ENCODE measurements around the gene UBTD1.

UBTD1 gene

DNA sequence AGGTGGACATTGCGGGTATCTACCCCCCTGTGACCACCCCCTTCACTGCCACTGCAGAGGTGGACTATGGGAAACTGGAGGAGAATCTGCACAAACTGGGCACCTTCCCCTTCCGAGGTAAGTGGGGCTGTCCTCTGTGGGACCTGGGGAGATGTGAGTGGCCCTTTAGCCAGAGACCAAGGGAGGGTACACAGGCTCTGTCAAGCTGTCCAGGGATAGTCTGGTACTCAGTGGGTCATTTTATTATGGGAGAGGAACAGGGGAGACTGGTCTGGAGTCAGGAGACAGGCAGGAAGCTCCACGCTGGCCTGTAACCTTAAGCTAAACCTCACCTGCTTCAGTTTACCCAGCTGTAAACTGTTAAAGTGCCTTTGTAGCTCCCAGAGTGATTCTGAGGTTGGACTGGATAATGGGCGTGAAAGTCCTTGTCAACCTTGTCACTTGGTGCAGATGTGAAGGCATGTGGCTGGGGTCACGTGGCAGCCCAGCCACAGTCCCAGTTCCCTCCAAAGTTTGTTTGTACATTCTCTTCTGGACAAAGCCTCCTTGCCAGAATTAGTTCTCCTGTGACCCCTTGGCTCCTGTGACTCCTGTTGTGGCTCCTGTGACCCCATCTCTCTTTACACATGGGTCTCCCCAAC is 86.2 kb downstream of the UBTD1 start:
- no peak for DNase-seq (ENCODE audit: low read depth)

DNA sequence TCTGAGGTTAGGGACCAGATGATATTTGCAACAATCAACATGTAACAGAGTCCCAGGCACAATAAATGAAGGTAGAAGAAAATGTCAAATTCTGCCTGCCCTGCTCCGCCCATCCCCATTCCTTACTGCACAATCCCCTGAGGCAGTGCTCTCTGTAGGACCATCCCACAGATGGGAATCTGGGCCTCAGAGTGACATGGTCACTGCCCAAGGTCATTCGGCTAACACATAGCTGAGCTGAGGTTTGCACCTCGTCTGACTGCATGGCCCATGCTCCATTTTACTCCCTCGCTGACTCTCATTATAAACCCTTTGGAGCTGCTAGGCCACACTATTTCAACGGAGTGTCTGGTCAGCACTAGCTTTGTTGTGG is 86.7 kb downstream of the UBTD1 start:
- no peak for DNase-seq (ENCODE audit: low read depth)

DNA sequence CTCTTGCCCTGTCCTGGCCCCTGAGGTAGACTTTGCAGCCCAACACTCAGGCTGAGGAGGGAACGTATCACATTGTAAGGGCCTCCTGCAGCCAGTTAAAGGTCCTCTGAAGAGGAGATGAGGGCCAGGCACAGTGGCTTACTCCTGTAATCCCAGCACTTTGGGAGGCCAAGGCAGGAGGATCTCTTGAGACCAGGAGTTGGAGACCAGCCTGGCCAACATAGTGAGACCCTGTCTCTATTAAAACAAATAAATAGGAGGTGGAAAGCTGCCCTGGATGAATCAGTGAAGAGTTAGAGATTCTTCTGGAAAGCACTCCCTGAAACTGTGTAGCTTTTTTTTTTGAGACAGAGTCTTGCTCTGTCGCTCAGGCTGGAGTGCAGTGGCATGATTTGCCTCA is 88.5 kb downstream of the UBTD1 start:
- DNase-seq (ENCODE audit: low read depth), result no peak

DNA sequence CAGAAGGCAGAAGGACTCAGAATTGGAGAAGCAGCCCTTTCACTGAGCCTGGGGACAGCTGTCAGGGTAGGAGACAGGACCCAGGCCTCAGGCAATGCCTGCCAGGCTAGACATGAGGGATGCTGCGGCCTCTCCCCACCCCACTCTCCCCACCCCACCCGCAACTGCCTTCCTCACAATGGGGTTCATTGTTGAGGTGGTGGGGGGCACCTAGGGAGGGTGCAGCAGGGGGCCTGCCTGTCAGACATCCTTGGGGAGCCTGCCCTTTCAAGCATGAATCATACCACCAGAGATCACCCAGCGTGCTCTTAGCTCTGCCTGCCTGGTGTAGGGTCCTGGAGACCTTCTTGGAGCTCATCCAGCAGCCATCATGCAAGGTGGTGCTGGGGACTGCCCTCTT is 90.8 kb downstream of the UBTD1 start, which contains the start of gene C10orf62:
TSS of gene C10orf62 (plus strand) at position 243 of the 400 bp plus-strand sequence. CDS start 177 bp downstream, outside the sequence.
- DNase-seq (ENCODE audit: low read depth), result no peak

DNA sequence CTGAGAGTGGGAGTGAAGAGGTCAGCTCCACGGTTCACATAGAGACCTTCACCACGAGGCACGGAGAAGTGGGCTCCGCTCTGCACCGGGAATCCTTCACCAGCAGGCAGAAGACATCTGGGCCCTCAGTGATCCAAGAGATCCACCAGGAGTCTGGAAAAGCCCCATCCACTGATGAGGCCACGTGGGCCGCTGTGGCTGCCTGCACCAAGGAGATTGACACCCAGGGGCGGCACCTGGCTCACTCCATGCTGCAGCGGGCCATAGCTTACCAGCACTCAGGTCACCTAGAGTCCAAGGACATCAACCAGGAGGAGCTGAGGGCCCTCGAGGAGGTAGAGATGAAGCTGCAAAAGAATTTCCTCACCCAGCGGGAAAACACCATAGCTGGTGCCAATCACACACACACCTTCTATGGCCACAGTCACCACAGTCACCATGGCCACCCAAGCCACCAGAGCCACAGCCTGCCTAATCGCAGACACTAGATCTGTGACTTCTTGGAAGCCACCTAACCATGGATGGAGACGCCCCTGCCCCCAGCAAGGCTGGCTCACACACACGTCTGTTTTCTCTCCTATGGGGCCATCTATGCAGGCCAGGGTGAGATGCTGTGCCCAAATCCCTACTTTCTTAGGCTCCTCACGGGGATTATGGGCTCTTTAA is 91.5 kb downstream of the UBTD1 start:
- no peak for DNase-seq (ENCODE audit: low read depth)

DNA sequence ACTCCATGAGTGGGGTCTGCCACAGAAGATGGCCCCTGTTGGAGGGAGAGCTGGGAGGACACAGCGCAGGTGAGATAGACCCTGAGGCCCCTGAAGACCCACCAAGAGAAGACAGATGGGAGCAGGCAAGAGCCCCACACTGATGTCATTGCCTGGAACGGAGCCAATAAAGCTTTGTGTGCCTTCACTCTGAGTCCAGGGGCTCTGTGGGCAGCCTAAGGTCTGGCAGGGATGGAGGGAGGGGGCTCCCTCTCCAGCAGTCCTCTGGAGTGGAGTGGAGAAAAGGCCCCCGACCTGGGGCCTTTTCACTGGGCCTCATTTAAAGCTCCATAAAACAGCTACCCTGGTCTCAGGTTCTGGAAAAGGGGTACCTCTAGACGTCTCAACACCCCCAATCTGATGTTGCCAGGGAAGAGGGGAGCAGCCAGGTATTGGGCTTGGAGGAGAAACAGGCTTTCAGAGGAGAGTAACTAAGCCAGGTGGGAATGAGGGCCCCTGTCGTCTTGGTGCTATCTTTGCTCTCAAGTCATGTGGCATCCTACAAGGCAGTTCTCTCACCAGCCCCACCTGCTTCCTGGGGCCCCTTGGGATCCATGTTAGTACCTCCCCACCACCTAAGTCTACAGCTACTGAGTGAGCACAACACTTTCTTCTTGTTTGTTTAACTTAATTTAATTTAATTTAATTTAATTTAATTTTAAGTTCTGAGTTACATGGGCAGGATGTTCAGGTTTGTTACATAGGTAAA is 92.2 kb downstream of the UBTD1 start:
- DNase-seq (ENCODE audit: low read depth), result no peak

DNA sequence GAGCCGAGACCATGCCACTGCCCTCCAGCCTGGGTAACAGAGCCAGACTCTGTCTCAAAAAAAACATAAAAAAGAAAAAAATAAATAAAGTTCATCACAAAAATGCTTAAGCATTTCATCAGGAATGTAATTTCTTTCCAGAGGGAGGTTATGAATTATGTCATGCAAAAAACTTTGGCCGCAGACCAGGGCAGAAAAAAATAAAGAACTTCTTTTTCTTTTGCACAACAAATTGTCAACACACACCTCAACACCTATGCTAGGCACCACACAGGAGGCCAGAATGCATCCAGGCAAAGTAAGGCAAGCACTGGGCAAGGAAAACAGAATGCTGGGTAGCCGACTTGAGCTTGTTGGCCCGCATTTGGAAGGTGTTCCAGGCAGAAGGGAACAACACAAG is 94.7 kb downstream of the UBTD1 start:
- peak; percentile 52 for DNase-seq (ENCODE audit: low read depth)

DNA sequence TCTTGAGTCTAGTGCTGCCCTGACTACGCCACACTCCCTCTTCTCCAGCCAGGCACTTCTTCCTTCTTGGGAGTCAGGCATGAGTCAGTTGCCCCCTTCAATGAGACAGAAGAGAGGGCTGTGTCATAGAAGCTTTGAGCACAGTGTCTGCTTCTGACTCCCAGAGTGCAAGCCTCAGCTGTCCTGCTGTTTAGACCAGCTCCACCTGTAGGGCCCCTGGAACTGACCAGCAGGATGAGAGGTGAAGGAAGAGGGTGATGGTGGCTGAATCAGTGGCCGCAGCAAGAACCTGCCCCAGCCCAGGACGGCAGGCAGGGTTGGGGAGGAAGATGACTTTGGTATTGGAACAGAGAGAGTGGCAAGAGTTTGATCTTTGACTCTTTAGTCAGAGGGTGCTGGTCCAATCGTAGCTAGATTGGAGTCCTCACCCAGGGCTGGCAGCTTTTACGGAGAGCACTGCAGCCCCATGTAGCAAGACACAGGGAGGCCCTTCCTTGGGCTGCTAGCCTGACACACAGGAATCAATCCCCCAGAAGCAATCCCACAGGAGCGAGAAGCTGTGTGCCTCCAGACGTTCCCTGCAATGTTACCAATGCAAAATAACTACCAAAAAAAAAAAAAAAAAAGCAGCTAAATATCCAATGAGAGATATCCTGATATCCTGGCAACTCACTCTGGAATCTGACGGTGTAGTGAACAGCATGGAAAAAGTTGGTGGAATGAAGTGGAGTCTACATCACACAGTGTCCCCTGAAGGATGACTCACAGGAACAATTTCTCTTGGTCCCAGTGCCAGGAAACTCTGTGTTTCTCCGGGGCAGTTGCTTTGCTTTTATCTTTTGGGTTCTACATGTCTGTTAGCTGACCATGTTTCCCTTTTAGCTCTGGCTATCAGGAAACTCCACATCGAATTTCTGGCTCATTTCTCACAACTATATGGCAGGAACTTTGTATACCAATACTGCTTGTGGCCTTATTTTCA is 97.7 kb downstream of the UBTD1 start:
- DNase-seq (ENCODE audit: low read depth), result peak; percentile 75

DNA sequence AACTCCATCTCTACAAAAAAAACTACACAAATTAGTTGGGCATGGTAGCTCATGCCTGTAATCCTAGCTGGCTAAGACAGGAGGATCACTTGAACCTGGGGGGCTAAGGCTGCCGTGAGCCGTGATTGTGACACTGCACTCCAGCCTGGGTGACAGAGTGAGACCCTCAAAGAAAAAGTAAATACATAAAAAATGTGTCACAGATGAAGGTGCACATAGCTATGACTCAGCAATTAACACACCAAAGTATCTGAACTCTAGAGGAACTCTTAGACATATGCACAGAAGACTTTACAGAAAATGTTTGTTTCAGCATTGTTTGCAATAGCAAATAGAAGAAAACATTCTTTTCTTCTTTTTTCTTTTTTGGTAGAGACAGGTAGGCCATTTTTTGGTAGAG is 99.1 kb downstream of the UBTD1 start:
- no peak for DNase-seq (ENCODE audit: low read depth)

DNA sequence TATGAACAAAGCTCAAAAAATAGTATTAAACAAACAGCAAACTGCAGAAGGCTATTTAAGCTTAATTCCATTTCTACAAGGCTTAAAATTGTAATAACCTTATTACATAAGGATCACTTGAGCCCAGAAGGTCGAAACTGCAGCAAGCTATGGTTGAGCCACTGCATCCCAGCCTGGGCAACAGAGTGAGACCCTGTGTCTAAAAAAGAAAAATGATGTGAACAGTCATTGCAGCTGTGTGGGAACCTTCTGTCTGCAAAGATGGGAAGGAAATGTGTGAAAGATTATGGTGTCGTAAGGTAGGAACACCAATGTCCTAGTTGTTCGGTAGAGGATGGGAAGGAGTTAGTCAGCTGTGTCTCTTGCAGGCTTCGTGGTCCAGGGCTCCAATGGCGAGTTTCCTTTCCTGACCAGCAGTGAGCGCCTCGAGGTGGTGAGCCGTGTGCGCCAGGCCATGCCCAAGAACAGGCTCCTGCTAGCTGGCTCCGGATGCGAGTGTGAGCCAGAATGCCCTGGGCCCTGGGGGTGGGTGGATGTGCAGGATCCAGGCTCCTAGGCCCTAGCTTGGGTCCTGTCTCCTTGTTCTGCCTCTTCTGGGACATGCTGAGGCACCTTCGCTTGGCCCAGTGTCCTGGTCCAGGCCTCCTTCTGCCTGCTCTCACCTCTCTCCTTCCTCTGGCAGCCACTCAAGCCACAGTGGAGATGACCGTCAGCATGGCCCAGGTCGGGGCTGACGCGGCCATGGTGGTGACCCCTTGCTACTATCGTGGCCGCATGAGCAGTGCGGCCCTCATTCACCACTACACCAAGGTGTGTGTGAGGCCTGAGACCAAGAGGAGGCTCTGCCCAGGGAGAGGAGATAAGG is 99.9 kb downstream of the UBTD1 start:
- no peak for DNase-seq (ENCODE audit: low read depth)

DNA sequence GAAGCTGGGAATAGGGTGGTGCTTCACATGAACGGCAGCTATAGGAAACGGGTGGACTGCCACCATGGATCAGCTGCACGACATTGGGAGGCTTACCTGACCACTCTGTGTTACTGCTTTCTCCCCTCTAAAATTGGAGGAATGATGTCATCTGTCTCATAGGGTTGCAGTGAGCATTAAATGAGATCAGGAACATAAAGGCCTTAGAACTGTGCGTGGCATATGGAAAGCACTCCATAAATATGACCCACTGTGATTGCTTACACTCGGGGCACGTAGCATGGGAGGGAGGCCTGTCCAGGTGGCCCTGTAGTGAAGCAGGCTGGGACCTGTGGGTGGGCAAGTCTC is 100.5 kb downstream of the UBTD1 start:
- no peak for DNase-seq (ENCODE audit: low read depth)

DNA sequence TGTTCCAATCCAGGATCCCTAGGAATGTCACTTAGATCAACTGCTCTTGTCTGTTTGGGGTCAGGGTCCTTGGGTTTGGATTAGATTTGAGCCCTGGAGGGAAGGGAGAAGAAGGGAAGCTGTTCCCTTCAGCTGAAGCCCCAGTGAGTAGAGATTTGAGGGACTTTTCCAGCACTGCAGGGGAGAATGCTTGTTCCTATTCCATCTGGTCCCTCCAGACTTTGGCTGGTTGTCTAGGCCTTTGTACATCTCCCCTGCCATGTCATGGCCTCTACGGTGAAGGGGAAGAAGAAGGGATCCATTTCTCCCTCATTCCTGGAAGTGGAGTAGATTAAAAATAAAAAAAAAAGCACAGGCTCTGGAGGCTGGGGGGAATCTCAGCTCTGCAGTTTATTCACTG is 101.9 kb downstream of the UBTD1 start:
- no peak for DNase-seq (ENCODE audit: low read depth)

DNA sequence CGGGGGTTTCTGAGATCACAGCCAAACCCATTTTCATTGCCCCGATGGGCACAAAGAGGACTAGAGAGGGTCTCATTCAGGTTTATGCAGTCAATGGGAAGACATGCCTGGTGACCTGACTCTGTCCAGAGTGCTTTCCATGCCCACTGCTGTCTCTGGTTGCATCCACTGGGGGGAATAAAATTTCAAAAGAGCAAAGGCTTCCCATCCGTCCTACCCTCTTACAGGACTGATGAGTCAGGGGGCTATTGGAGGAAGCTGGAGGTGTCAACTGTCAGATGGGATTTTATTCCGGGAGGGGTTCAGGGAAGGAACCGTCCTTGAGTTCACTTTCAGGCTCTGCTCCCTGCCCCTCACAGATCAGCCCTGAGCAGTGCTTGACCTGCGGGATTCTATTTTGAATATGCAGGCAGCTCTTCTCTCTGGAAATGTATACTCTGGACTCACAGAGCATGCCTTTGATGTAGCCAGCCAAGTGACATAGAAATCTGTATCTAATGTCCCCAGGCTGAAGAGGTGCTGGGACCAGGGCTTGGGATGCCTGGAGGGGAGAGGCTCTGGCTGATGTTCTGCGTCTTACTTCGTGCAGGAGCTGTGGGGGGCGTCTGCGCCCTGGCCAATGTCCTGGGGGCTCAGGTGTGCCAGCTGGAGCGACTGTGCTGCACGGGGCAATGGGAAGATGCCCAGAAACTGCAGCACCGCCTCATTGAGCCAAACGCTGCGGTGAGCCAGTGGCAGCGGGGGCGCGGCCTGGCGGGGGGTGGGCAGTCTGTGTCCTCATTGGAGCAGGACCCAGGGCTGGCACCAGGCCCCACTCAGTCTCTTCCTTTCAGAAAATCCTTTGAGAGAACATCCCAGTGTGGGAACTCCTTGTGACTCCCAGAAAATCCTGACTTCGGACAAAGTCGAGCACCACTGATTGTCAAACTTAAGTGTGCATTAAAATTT is 102.8 kb downstream of the UBTD1 start:
- no peak for DNase-seq (ENCODE audit: low read depth)

DNA sequence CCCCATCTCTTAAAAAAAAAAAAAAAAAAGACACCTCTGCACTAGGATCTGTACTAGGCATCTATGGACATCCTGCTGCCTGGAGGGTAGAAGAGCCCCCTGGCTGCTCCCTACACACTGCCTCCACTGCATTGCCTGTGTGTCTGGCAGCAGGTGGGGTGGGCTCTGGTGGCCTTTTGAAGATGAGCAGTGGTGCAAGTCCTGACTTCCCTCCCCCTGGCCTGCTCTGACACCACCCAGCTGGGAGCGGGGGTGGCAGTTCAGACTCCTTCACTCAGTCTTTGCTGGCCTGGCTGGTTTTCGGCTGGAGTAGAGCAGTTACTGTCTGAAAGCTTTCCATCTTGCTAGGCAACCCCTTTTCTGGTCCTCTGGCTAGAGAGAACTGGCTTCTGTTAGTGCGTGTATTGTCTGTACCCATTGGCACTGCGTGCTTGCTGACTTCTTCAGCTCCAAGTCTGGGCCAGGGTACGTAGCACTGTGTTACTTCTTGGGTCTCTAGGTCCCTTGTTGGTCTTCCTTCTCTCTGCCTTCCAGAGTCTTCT is 108.4 kb downstream of the UBTD1 start:
- DNase-seq (ENCODE audit: low read depth), result no peak

DNA sequence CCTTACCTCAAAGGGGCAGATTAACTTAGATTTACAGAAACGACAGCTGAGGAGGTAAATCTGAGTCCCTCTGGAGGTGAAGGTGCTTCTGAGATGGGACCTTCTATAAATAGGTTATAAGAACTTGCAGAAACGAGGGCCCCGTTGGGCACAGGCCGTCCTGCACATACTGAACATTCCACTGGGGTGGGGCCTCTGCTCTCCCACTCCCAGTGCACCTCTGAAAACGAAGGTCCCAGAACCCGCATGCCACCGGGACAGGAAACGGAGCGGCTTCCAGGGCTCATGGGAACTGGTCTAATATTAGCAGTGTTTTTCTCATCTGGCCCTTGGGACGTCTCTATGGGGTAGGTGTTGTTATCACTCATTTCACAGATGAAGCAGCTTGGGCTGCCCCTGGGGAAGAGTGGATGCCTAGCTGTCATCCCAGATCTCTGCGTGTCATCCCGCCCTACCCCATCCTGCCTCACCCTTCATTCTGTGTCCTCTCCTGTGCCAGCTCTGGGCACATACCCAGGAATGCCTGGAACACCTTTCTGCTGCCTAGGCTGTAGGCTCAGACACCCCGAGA is 110.4 kb downstream of the UBTD1 start:
- DNase-seq (ENCODE audit: low read depth), result no peak

DNA sequence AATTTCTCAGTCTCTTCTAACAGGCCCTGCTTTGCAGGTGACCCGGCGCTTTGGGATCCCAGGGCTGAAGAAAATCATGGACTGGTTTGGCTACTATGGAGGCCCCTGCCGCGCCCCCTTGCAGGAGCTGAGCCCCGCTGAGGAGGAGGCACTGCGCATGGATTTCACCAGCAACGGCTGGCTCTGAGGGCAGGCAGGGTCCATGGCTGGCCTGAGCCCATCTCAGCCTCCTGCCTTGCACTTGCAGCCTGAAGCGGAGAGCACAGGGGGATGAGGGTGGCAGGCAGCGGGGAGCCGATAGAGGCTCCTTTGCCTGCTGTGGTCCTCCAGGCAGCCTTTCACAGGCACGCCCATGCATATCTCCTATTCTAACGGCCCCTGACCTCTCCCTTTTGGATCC is 112.7 kb downstream of the UBTD1 start:
- no peak for DNase-seq (ENCODE audit: low read depth)

DNA sequence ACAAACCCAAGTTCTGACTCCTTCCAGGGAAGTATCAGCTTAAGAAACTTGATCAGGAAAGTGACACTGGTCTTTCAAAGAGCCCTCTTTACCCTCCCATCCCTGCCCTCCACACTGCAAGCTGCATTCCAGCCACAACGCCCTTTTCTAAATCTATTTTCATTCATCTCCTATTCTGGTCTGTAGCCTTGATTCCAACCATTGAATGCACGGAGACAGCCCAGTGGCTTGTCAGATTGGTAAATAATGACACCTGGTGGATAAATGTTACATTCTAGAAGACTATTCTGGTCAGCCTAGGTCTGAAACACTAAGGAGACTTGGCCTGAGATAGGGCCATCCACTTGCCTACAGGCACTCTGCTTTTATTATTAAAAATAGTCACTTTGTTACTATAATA is 113.7 kb downstream of the UBTD1 start:
- DNase-seq (ENCODE audit: low read depth), result peak; percentile 67

DNA sequence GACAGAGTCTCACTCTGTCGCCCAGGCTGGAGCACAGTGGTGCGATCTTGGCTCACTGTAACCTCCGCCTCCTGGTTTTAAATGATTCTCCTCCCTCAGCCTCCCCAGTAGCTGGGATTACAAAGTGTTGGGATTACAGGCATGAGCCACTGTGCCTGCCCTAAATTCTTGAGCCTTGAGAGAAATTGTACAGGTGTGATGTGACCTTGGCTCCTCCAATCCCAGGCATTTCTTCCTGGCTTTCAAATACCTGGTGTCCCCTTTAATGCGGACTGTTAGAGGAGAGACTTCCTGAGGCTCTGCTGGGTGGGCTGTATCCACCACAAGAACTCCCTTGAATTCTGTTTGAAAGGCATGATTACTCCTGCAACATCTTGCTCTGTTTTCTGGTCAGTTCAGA is 119.6 kb downstream of the UBTD1 start:
- no peak for DNase-seq (ENCODE audit: low read depth)

DNA sequence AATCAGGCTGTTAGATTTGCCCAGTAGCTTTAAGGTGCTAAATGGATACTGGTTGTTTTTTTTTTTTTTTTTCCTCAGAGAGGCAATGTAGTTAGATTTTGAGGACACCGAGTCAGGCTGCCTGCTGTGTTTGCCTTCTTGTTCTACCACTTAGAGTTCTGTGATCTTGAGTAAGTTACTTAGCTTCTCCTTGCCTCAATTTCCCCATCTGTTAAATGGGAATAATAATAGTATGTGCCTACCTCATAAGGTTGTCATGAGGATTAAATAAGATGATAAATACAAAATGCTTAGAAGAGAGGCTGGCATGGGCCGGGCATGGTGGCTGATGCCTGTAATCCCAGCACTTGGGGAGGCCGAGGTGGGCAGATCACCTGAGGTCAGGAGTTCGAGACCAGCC is 120.0 kb downstream of the UBTD1 start:
- no peak for DNase-seq (ENCODE audit: low read depth)

Data from iris pigment epithelial cell (primary cell).